NCI-H128 (cell line): ENCODE data around the gene ZRANB1.

Experiments used
- DNase-seq: peaks from one replicate; lab custom pipeline; 2025; ENCODE audit not compliant: unreplicated experiment; lab: John Stamatoyannopoulos, UW

The ZRANB1 gene

GRCh38 chr10:124993345-124993708, 51.4 kb downstream of the ZRANB1 start:
- no peak for DNase-seq

GRCh38 chr10:124993736-124994451, 52.0 kb downstream of the ZRANB1 start:
- DNase-seq: no peak

DNA sequence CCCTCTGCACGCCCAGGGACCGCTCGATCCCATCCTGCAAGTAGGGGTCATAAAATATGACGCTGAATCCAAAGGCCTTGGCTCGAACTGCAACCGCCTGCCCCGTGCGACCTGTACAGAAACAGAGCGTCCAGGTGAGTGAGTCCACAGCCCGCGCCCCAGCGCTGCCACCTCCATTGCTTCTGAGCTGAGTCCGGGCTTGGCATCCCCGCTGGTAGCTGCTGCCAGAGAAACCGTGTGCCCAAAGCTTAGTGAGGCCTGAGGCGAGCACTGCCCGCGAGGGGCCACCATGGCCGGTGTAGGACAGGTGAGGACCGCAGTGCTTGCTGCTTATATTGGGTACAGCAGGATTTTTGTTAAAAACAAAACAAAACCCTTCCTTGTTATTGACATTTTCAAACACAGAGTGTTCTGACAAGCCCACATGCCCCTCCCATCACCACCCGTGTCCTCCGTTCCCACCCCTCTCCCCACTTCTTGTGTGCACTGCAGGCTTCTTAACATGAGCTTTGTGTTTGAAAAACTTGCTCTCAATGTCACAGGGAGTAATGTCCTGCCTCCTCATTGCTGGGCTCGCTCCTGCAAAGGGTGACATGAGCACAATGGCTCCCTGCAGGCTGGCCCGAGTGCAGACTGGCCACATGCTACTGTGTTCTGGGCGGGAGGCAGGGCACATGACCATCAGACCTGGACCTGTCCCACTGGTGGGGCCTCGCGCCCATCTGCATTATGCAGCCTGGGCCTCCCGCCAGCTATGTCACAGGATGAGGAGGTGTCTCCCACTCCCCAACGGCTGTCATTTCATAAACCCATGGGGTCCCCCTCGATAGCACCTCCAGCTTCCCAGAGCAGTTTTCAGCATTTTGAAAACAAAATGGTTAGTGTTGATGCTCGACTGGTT, 52.9 kb downstream of the ZRANB1 start:
- DNase-seq: no peak

DNA sequence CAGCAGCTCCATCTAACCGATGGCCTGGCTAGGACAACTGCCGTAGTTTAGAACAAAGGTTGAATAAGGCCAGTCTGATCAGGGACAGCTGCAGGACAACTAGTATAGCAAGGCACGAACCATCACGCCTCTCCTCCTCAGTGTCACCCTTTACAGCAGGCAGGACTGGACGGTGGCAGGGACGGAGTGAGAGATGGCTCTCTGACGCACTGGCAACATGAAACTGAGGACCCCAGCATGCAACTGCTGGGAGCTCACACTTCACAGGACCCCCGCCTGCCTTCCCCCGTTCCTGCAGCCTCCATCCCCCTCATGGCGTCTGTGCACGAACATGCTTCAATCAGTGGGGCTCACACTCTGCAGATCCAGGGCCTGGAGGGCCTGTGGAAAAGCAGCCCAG, 53.7 kb downstream of the ZRANB1 start:
- no peak for DNase-seq

GRCh38 chr10:124996127-124996853, 54.4 kb downstream of the ZRANB1 start:
- no peak for DNase-seq

DNA sequence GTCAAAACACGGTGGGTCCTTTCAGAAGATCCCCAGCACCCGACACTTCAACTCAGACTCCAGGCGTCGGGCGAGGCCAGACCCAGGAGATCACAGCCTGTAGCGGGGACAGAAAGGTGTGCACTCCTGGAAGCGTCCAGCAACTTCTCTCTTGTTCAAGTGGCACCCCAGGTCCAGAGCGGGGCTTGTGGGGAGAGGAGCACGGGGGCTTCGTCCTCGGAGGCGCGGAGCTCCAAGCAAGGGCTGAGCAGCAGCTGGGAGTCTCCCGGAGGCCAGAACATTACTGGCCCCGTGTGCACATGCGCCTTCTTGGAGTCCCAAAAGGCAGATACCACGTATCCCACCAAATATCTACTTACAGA, 54.9 kb downstream of the ZRANB1 start:
- DNase-seq: no peak

- no peak for DNase-seq
Measured at GRCh38 chr10:124997306-124997705, 55.4 kb downstream of the ZRANB1 start.

- no peak for DNase-seq
Measured at GRCh38 chr10:124997771-124998623, 56.1 kb downstream of the ZRANB1 start.

DNA sequence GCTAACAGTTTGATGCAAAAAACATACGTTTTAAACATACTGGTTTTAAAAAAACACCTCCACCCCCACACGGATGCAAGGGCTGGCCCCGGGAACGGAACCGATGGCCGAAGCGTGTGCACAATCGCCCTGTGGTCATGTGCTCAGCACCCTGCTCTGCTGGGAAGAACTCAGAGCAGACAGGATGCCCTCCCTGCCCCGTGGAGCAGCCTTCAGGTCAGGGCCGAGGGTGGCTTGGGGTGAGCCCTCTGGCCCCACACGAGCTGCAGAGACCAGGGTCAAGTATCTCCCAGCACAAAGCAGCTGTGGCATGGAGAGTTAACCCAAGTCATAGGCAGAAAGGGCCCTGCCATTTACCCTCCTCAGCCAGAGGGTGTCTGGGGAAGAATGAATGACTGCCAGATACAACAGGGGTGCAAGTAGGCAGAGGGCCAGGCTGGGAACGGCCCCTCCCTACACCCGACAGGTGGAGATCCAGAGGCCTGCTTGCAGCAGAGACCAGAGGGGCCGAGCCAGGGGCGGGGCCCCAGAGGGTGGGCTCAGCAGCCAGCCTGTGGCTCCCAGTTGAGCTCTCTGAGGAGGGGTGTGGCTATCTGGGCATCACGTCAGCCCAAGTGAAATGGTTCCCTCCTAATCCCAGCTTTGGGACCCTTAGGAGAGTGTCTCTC, 56.8 kb downstream of the ZRANB1 start:
- no peak for DNase-seq

- no peak for DNase-seq
Measured at GRCh38 chr10:124999433-125000365, 57.8 kb downstream of the ZRANB1 start.

DNA sequence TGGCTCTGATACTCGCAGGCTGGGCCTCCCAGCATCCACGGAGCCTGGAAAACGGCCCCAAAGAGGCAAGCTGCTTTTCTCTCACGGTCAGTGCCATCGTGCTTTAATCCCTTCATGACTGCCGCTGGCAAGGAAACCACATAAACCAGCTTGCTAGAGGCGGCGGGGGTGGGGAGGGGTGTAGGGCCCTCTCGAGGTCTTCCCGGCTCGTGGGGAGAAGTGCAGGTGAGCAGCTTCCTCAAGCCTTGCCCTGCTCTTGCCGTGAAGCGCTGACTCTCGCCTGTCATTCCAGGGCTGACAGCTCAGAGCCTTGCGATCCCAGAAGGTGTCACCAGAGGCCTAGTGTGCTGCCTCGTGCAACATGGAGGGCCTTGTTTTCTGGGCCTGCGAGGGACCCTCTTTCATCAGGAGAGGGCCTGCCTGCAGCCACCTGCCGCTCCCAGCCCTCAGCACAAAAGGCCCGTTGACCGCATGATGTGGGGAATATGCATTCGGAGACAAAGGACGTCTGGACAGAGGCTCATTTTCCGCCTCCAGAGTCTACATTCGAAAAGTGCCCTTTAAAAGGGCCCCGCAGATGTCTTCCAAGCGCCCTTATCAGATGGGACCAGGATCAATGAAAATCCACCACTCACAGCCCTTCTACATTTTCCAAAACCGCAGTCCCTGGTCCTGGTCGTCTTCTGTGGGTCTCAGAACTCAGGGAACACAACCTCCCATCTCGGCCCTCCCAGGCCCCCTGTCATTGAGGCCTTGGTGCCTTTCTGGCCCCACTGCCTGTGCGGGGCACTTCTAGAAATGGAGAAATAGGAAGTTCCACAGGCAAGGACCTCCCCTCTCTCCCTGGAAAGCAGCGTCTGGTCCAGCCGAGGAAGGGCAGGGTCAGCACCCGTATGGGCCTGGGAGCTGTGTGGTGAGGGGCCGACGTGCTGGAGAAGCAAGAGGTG, 58.7 kb downstream of the ZRANB1 start:
- DNase-seq: no peak

DNA sequence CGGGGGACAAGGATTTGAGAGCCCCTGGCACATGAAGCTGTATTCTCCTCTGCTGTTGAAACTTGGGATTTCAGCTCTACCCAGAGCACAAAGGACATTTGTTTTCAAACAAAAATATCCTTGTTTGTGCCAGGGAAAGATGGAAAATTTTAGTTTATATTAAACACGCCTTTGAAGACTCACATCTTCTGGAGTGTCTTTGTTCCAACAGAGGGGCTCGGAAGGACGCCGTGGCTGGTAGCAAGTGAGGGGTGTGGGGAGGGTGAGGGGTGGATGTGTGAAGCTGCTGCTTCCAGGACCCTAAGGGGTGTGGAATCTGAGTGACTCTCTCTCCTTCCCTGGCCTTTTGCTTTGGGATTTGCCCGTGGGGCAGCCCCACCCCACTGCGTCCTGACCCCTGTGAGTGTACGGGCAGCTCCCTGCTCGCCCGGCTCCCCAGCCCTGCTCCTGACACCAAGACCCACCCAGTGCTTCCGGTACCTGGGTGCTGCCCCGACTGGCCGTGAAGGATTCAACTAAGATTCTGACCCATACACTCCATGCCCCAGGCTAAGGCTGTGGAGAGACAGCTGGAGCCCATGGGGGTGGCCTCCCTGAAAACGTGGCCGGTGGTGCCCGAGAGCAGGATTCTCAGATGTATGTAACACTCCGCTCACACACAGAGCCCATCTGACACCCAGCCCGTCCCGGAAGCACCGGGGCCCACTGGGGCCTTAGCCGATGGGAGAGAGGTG, 59.6 kb downstream of the ZRANB1 start:
- no peak for DNase-seq

GRCh38 chr10:125002047-125002422, 60.1 kb downstream of the ZRANB1 start:
- DNase-seq: no peak

DNA sequence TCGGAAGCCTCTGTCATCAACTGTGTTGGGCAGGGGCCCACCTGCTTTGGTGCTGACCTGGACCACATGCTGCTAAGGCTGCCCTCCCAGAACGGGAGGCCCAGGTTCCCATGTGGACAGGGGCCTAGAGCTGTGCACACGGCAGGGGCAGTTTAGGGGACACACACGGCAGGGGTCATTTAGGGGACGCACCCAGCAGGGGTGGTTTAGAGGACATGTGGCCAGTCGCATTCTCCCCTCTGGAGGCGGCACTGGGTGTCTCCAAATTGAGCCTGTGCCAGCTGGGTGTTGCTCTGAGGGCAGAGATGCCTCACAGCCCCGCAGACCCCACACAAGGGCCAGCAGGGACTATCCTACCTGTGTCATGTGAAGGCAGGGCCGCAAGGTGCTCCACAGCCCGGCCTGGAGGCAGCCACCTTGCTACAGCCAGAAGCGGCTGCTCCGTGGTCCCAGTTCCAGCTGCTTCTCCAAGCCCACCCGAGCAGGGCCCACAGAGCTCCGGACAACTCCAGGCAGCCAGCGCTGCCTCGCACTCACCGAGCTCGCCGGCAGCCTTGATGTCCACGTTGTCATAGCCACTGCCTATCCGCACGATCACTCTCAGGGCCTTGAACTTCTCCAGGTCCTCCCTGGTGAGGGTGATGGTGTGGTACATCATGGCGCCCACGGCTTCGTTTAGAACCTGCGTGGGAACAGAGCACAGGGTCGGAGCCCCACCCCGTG, 60.7 kb downstream of the ZRANB1 start:
- no peak for DNase-seq

DNA sequence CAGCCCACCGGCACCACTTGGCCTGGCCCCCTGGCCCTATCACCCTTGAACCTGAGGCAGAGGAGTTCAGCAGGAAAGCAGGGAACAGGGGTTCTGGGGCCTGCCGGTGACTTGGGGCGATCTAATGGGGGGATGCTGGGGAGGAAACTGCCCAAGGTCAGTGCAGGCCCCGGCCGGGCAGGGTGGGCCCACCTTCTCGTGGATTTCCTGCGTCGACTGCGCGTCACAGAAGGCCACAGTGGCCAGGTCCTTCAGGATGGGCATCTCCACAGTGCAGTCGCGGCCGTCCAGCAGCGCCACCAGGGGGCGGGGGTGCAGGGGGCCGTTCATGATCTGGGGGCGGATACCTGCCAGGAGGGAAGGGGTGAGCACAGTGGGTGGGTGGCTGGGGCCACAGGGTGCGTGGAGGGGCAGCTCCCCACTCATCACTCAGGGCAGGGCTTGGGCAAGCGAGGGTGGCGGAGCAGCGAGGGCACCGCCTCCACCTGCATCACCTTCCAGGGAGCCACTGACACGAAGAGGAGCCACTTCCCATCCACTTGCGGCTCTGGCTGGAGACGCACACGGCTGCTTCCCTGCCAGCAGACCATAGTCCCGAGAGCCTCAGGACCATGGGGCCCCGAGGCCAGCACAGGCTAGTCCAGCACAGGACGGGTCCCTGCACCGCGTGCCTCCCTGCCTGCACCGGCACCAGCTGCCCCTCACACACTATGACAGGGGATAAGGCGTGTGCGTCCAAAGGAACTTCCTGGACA, 61.4 kb downstream of the ZRANB1 start:
- DNase-seq: no peak

GRCh38 chr10:125003901-125004467, 62.1 kb downstream of the ZRANB1 start:
- no peak for DNase-seq
